Right kidney (tissue), 1 donor: ENCODE data around the gene JMJD1C.
"Not testable (repeated sequence)": the region's sequence is repeated elsewhere in the genome, so short reads cannot be mapped to it uniquely, and the experiment has no call there.

Experiments used
- DNase-seq: peaks from one replicate; pipeline ENCODE4 v3.0.0-alpha.2; 2016

The JMJD1C gene

GRCh38 chr10:63169624-63170023 is 296.2 kb downstream of the JMJD1C start:
- no peak for DNase-seq

GRCh38 chr10:63168821-63169462 is 296.8 kb downstream of the JMJD1C start:
- no peak for DNase-seq

- peak; percentile 31 for DNase-seq
Observed at GRCh38 chr10:63166742-63167258, 299.0 kb downstream of the JMJD1C start.

- no peak for DNase-seq
Observed at GRCh38 chr10:63165249-63165648, 300.5 kb downstream of the JMJD1C start.

GRCh38 chr10:63164166-63164623 is 301.6 kb downstream of the JMJD1C start:
- no peak for DNase-seq

GRCh38 chr10:63161592-63161991 is 304.2 kb downstream of the JMJD1C start:
- no peak for DNase-seq

GRCh38 chr10:63157845-63158624 is 307.7 kb downstream of the JMJD1C start:
- peak; percentile 30 for DNase-seq

GRCh38 chr10:63156236-63156635 is 309.5 kb downstream of the JMJD1C start:
- no peak for DNase-seq

- no peak for DNase-seq
Observed at GRCh38 chr10:63155388-63156020, 310.3 kb downstream of the JMJD1C start.

GRCh38 chr10:63154546-63155387 is 311.0 kb downstream of the JMJD1C start:
- DNase-seq: no peak

- DNase-seq: not testable (repeated sequence)
Observed at GRCh38 chr10:63153868-63154545, 311.8 kb downstream of the JMJD1C start.

- DNase-seq: no peak
Observed at GRCh38 chr10:63150745-63151144, 315.0 kb downstream of the JMJD1C start.

GRCh38 chr10:63146503-63146902 is 319.3 kb downstream of the JMJD1C start:
- DNase-seq: no peak

GRCh38 chr10:63145782-63146181 is 320.0 kb downstream of the JMJD1C start:
- no peak for DNase-seq

GRCh38 chr10:63143987-63144386 is 321.8 kb downstream of the JMJD1C start:
- DNase-seq: no peak

GRCh38 chr10:63142136-63142535 is 323.6 kb downstream of the JMJD1C start:
- DNase-seq: no peak

GRCh38 chr10:63140077-63140476 is 325.7 kb downstream of the JMJD1C start:
- DNase-seq: no peak

GRCh38 chr10:63137306-63137705 is 328.5 kb downstream of the JMJD1C start:
- DNase-seq: no peak

- no peak for DNase-seq
Observed at GRCh38 chr10:63133821-63134557, 331.8 kb downstream of the JMJD1C start.

GRCh38 chr10:63133056-63133820 is 332.5 kb downstream of the JMJD1C start, which contains the start of gene NRBF2:
Gene NRBF2 (plus strand): TSS chr10:63133328. CDS start chr10:63133471, 143 bp downstream.
- peak; percentile 95 for DNase-seq
